ENCODE data around the gene TECPR1. TPM values are rescaled to one million over a fixed set of nuclear protein-coding genes. Genes with fewer than 3 reads are reported as not detected.
A peak's percentile ranks its signal among the peaks of the same experiment; 100 is the strongest.

Gene TECPR1
- total and polyA plus RNA-seq, 2 experiments from 2014 or later, result 4.6 to 24.4 TPM

DNA sequence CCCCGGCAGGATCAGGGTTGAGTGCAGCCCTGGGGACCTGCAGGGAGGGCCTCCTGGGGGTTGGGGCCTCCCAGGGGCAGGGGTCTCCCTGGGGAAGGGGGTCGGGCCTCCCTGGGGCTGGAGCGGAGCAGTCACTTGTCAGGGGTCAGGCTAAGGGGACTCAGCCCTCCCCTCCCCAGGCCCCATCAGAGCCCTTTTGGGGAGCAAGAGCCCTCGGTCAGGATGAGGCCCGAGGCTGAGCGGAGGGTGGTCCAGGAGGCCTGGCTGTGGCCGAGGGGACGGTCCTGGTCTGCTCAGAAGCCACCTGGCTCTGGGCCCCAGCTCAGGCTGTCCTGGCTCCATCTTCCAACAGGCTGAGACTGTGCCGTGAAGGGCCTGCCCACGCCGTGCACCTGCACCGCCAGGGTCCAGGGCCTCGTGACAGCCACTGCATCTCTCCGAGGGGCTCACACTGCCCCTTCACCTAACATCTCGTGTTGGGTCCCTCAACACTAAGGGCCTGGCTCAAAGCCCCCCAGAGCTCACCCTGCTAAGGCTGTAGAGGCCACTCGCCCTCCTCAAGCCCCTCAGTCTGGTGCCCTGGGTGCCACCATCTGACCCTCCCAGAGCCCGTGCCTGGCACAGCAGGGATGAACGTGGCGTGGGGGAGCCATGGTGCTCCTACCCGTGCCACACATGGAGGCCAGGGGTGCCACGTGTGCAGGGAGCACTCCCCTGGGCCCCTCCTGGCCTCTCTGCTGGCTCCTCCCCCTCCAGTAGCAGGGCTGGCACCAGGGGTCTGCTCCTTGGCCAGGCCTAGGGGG lies 27.9 kb downstream of the TECPR1 start:
- Histone ChIP-seq H2AFZ (no peak overlapping the region), H3F3A (replicated peaks; ENCODE audit: low read depth) (no peaks in the 10 kb centered on the region), H4K20me1 (replicated peaks; ENCODE audit: insufficient read depth) (no peaks in the 10 kb centered on the region), H3K4me3 (no peak overlapping the region), H3K27ac (ENCODE audit: low read depth) (no peak overlapping the region), H3K4me2 (no peak overlapping the region), H3K9me2 (ENCODE audit: insufficient read depth) (no peaks in the 10 kb centered on the region), H3K79me2 (replicated peaks; ENCODE audit: insufficient read depth) (no peaks in the 10 kb centered on the region), H3K4me1 (ENCODE audit: insufficient read depth) (no peaks in the 10 kb centered on the region), H3K36me3 (ENCODE audit: insufficient read depth) (no peaks in the 10 kb centered on the region), H3K27me3 (ENCODE audit: insufficient read depth) (no peaks in the 10 kb centered on the region)
- peak; percentile 30; the same call in 2 of the 3 replicates for ATAC-seq
- Mint-ChIP-seq H3K27me3 (ENCODE audit: insufficient read depth, low read depth, poor library complexity) (peaks cover 8% of the 10 kb centered on the region), H3K4me1 (no peaks in the 10 kb centered on the region), H3K36me3 (ENCODE audit: low read depth) (no peaks in the 10 kb centered on the region), H3K27ac (no peak overlapping the region), H3K9me3 (no peaks in the 10 kb centered on the region), H3K4me3 (no peak overlapping the region)
- no peak for DNase-seq (ENCODE audit: low spot score)
- TF ChIP-seq NANOG (IDR thresholded peaks at IDR 0.05; ENCODE audit: borderline replicate concordance) (no peak), JUNB (IDR thresholded peaks at IDR 0.05; ENCODE audit: unreplicated experiment) (no peak), ZNF331 (CRISPR knock-in tag; IDR thresholded peaks at IDR 0.05; ENCODE audit: low read depth) (no peak), CREB1 (CRISPR knock-in tag; IDR thresholded peaks at IDR 0.05; ENCODE audit: low read depth) (no peak), EZH2 (IDR thresholded peaks at IDR 0.05; ENCODE audit: low read depth, unreplicated experiment) (no peak), EZH2phosphoT487 (IDR thresholded peaks at IDR 0.05; ENCODE audit: unreplicated experiment) (no peak), STAT1 (IDR thresholded peaks at IDR 0.05; ENCODE audit: unreplicated experiment) (no peak)
- TF ChIP-seq, protein P1, sequence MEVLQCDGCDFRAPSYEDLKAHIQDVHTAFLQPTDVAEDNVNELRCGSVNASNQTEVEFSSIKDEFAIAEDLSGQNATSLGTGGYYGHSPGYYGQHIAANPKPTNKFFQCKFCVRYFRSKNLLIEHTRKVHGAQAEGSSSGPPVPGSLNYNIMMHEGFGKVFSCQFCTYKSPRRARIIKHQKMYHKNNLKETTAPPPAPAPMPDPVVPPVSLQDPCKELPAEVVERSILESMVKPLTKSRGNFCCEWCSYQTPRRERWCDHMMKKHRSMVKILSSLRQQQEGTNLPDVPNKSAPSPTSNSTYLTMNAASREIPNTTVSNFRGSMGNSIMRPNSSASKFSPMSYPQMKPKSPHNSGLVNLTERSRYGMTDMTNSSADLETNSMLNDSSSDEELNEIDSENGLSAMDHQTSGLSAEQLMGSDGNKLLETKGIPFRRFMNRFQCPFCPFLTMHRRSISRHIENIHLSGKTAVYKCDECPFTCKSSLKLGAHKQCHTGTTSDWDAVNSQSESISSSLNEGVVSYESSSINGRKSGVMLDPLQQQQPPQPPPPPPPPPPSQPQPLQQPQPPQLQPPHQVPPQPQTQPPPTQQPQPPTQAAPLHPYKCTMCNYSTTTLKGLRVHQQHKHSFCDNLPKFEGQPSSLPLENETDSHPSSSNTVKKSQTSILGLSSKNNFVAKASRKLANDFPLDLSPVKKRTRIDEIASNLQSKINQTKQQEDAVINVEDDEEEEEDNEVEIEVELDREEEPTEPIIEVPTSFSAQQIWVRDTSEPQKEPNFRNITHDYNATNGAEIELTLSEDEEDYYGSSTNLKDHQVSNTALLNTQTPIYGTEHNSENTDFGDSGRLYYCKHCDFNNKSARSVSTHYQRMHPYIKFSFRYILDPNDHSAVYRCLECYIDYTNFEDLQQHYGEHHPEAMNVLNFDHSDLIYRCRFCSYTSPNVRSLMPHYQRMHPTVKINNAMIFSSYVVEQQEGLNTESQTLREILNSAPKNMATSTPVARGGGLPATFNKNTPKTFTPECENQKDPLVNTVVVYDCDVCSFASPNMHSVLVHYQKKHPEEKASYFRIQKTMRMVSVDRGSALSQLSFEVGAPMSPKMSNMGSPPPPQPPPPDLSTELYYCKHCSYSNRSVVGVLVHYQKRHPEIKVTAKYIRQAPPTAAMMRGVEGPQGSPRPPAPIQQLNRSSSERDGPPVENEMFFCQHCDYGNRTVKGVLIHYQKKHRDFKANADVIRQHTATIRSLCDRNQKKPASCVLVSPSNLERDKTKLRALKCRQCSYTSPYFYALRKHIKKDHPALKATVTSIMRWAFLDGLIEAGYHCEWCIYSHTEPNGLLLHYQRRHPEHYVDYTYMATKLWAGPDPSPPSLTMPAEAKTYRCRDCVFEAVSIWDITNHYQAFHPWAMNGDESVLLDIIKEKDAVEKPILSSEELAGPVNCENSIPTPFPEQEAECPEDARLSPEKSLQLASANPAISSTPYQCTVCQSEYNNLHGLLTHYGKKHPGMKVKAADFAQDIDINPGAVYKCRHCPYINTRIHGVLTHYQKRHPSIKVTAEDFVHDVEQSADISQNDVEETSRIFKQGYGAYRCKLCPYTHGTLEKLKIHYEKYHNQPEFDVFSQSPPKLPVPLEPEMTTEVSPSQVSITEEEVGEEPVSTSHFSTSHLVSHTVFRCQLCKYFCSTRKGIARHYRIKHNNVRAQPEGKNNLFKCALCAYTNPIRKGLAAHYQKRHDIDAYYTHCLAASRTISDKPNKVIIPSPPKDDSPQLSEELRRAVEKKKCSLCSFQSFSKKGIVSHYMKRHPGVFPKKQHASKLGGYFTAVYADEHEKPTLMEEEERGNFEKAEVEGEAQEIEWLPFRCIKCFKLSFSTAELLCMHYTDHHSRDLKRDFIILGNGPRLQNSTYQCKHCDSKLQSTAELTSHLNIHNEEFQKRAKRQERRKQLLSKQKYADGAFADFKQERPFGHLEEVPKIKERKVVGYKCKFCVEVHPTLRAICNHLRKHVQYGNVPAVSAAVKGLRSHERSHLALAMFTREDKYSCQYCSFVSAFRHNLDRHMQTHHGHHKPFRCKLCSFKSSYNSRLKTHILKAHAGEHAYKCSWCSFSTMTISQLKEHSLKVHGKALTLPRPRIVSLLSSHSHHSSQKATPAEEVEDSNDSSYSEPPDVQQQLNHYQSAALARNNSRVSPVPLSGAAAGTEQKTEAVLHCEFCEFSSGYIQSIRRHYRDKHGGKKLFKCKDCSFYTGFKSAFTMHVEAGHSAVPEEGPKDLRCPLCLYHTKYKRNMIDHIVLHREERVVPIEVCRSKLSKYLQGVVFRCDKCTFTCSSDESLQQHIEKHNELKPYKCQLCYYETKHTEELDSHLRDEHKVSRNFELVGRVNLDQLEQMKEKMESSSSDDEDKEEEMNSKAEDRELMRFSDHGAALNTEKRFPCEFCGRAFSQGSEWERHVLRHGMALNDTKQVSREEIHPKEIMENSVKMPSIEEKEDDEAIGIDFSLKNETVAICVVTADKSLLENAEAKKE (CRISPR knock-in tag; IDR thresholded peaks at IDR 0.05), result no peak

Data from GM23338 (cell line).